CD4-positive, alpha-beta T cell treated with Interferon alpha-2 for 1 hour (primary cell): ENCODE measurements around the gene ERBB4.
"Not testable (repeated sequence)": the region's sequence is repeated elsewhere in the genome, so short reads cannot be mapped to it uniquely, and the experiment has no call there.

Source experiments
- DNase-seq, 2 donors: peaks; one replicate each; pipeline ENCODE4 v3.0.0-alpha.2; 2020 to 2022

ERBB4 gene

DNA sequence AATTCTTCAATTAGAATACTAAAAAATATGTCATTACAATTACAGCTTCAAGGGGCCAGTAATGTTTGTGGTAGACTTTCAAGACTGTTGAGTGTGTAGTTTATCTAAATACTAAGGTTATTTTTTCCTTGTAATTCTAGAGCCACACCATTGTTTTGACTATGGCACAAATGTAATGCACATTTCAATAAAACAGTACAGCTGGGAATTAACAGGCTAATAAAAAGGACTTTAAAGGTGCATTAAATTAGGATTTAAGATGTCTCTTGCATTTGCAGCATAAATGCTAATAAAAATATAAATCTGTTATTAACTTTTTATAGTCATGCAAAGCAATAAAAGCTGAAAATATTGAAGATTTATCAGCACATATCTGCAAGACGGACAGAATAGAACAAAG, 344.8 kb downstream of the ERBB4 start:
- no peak for DNase-seq

DNA sequence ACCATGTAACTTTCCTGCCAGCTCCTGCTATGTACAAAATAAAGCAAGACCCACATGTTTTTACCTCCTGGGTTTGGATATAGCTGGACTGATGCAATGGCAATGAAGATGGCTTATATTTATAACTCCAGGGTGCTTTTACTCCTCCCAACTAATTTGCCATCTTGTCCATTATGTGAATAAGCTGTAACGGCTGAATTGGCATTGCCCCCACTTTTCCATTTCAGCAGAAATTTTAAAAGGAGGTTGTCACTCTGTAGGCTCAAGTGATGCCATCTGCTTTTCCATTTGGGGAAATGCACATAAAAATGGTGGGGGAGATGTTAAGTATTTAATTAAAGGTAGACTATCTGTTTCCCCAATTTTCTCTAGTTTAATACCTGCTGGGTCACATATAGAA, 345.5 kb downstream of the ERBB4 start:
- no peak for DNase-seq

DNA sequence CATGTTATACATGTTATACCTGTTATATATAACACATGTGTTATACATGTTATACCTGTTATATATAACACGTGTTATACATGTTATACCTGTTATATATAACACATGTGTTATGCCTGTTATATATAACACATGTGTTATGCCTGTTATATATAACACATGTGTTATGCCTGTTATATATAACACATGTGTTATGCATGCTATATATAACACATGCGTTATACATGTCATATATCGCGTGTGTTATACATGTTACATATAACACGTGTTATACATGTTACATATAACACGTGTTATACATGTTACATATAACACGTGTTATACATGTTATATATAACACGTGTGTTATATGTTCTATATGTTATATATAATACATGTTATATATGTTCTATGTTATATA, 347.2 kb downstream of the ERBB4 start:
- DNase-seq: not testable (repeated sequence)

DNA sequence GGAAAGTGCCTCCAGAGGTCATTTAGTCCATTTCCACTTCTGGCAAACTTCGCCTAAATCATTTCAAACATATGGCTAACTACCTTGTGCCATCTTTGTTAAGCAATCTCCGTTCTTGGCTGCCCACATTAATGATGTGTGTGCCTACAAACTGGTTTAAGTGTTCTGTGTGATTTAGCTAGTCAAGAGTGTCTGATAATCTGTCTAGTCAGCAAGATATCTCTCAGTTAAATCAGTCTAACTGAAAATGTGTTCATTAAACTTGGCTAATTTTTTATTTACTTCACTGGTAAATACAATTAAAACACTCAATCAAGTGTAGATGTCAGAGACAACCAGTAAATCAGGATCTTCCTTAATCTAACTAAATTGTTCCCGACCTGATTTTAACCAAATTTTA, 352.4 kb downstream of the ERBB4 start:
- no peak for DNase-seq

DNA sequence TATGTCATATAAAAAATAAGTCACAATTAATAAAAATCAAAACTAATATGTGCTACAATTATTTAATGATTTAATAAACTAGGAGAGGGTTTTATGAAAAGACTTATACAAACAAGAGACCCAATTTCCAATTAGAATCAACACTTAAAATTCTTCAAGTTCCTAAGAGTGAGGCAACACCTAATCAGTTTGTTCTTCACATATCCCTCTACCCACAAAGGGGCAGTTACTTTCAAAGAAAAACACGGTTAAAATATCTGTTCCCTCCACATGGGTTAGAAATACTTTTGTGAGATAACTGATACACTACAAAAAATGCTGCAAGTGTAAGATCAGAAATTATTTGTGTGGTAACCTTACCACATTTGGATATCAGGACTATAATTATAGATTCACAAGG, 357.0 kb downstream of the ERBB4 start:
- DNase-seq: no peak

DNA sequence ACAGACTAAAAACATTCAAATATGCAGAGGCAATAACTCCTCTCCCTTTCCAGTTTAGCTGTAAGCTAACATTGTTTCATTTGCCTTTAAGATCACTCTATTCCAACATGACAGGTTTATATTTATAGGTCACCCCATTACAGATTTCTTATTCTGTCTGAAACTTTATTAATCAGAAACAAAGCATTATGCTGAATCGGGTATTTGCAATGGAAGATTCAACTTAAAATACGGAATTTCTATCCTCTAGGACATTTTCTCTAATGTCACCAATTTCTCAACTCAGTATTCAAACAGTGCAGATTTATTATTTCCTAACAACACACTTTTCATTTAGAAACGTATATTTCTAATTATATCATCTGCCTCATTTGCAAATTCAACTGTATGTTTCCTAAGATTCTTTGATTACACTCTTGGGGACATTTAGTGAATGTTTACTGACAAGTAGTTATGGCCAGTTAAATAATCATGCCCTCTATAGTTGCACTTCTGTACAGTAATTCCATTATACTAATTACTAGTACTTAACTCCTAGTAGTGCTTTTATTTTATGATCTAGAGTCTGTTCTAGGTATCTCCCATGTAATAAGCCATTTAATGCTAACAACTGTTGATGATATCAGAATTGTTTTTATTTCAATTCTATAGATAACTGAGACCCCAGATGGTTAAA, 358.1 kb downstream of the ERBB4 start:
- no peak for DNase-seq

DNA sequence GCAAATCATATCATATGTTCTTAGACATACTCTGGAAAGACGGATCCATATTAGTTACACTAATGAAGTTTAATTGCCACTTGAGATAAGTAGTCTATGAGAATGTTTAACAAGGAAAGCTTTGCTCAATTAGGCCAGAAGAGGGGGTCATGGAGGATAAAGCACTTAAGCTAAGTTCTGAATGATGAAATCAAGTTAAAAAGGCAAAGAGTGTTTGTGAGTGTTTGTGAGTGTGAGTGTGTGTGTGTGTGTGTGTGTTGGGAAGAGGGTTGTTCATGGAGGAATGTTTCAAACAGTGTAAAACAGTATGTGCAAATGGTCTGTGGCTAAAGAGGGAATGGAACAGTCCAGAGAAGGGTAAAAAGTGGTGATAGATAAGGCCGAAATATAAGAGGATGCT, 360.9 kb downstream of the ERBB4 start:
- DNase-seq: no peak

DNA sequence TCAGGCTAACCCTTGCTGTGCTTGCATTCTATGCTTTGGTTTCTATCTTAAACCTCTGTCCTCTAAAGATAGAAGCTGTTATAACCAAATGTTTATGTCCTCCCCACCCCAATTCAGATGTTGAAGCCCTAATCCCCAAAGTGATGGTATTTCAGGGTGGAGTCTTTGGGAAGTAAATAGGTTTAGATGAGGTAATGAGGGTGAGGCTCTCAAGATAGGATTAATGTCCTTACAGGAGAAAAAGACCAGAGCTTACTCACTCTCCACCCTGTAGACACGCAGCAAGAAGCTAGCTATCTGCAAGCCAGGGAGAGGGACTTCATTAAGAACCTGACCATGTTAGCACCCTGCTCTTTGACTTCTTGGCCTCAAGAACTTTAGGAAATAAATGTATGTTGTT, 362.5 kb downstream of the ERBB4 start:
- DNase-seq: no peak

DNA sequence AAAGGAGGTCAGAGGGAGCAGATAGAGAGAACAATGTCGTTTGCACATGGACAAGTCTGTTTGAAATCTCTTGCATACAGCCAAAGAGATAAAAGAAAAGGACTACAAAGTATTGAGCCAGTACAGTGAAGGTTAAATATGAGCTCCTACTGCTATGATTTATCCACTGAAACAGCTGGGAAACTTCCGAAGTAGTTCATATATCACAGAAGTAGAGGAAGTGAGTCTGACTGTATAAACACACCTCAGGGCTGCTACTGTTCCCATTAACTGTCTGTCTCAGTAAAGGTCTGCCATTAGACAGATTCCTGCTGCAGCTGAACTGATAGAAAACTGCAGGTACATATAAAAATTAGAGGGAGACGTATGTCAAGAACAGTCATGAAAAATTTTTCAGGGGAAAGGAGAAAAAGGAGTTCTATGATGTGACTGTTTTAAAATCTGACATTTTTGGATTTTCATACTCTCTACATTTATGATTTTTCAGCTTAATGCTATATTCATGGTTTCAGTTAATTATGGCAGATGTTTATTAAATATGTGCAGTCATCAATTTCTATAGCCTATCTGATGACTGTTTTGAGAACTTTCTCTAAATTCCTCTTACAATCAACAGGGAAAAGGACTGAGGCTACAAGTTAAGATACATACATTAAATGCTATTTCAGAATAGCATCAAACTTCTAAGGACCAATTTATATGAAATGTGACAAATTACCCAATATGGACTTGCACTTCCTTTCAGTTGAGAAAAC, 364.7 kb downstream of the ERBB4 start:
- DNase-seq: no peak

DNA sequence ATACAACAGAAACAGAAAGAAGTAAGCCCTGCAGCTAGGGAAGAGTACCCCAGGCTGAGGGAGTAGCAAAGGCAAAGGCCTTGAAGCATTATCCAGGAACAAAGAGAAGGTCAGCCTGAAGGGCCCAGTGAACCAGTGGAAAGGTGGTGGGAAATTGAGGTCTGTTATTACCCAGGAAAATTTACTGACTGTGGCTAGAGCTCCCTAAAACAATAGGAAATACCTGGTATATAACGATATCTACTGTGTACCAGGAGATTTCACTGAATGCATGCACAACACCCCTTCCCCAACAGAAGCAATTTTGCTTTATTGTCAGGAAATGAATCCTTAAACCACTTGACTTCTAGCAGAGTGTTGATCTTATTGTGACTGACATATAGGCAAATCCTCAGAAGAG, 365.3 kb downstream of the ERBB4 start:
- no peak for DNase-seq

DNA sequence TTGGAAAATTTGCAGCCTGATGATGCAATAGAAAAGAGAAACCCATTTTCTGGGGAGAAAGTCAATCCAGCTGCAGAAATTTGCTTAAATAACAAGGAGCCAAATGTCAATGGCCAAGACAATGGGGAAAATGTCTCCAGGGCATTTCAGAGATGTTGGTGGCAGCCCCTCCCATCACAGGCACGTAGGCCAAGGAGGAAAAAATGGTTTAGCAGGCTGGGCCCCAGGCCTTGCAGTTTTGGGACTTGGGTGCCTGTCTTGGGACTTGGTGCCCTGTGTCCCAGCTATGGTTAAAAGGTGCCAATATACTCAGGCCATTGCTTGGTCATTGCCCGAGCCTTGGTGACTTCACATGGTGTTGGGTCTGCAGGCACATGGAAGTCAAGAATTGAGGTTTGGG, 368.2 kb downstream of the ERBB4 start:
- DNase-seq: no peak

DNA sequence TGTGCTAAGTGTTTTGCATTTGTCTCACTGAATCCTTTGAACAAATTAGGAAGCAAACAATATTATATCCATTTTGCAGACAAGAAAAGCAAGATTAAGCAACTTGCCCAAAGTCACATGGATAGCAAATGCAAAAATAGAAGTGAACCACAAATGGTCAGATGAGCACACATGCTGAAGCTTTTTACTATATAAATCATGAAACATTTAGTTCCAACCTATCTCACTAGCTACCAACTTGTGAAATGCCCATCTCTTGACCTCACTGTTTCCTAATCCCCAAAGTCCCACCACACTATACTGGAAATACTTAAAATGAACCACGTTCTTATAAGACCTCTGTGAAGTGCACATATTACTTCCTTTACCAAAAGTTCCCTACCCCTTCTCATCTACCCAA, 380.5 kb downstream of the ERBB4 start:
- DNase-seq: no peak

DNA sequence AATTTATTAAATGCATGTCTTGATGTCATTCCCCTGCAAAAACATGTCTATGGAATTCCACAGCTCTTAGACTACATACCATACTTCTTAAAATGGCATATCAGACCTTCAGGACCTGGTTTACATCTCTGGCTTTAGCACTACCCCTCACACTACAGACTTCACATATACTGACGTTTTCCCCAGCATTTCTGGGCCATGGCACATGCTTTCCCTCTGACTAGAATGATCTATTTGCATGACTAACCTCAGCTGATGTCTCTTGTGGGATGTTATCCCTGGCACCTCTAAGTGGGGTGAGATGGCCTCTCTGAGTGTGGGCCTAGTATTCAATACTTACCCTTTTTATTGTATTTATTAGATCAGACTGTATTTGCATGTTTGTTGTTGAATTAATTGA, 381.6 kb downstream of the ERBB4 start:
- no peak for DNase-seq

DNA sequence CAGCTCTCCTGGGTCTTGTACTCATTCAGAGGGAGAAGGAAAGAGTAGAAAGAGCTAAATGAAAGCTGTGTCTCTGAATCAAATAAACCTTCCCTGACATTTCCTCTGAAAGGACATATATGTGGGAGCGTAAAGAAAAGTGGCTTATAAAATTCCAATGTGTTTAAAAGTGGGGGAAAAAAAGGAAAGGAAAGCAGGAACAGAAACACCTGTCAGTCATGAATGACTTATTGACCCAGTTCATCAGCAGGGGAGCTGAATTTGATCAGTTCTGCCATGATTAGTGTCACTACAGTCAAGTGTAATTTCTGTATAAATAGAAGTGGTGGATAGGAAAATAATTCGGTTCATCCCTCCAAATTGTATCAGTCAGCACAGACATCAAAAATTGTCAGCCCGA, 382.5 kb downstream of the ERBB4 start:
- DNase-seq: no peak

DNA sequence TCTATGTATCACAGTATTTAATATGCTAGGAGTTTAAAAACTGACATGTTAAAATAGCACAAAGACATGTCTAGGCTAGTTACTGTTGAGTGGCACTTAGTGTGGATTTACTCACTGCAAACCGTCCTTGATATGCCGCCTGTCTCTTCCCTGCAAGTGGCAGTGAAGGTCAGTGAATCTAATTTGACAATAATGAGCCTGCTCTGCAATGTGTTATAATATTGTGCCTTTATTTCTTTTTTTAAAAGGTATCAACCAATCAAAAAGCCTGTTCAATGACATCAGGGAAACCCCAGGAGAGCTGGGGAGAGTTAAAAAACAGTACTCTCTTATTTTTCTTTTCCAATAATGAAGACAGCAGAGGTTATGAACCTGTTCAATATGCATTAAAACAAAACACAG, 384.1 kb downstream of the ERBB4 start:
- DNase-seq: no peak

DNA sequence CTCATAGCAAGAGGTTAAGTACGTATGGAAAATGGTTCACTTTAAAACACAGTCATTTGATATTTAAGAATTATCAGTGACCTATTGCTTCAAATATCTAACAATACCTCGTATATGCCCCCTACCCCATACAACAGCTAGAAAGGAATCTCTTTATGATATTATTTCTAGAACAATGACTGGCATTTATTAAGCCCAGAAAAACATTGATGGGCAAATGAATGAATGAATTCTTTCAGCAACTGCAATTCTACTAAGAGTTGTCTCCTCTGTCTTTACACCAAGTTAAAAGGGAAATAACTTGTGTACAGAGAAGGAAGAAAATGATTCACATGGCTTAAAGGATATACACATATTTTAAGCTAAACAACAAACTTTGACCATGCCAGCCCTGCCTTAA, 384.7 kb downstream of the ERBB4 start:
- no peak for DNase-seq

DNA sequence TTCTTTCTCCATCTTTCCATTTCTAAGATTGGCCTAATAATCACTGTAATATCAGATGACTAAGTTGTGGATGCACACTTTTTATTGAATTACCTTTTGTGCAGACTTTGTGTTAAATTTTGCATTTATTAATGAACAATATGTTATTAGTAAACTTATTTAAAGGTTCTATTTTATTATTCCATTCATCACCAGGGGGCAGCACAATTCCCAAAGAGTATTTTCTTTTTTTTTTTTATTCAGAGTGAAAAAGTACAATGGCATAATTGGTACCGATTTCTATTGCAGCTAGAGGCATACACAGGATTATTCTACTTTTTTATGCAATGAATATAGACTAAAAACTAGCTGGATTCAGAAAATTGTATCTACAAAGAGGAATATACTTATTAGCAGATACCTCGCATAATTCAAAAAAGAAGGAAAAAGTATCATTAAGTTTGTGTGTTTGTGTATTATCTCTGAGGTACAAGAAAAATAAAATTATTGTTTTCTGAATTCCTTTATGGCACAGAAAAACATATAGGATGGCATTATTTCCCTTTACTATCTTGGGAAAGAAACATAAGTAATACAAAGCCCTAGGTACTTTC, 390.6 kb downstream of the ERBB4 start:
- no peak for DNase-seq

DNA sequence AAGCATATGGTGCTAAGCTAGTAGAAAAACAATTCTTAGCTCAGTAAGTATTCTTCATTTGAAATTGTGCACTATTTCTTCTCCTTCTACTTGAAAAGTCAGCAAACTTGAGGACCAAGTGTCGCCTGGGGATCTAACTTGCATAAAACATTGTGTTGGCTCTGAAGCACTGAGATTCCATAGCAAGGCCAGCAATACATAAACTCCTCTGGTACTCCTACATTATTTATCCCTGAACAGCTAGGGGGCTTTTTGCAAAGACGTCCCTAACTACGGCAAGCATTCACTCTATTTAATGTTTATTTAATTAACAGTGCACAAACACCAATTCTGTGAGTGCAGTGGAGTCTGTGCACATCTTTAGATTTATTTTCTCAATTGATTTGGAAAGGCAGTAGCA, 392.2 kb downstream of the ERBB4 start:
- DNase-seq: no peak

DNA sequence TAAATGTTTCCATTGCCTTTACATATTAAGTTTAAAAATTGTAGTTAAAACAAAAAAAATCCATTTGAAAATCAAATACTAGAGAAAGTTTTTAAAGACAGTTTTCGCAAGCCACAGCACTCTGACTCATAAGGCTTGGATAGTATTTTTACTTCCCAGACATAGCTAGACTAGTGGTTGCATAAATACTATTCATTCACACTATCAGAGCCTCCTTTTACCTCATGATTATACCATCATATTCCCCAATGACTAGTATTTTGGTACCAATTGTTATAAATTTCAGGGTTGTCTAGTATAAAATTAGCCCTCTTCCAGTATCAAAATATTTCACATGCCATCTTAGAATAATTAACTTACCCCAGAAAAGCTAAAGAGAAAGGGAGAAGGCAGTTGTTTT, 393.5 kb downstream of the ERBB4 start:
- no peak for DNase-seq

DNA sequence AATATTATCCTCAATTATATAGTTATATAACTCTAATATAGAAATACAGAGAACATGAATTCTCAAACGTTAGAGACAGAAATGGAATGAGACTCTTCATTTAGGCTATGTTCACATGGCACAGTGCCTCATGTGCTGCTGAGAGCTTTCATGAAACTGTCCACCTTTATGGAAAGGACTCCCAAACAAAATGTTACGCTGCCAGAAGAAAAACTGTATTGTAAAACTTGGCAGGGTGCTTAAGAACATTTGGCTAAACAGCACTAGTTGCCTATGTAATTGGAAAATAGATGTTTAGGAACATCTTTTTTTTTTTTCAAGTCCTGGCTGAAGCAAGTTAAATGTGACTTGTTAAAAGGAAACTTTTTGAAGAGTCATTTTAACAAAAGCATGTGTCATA, 396.0 kb downstream of the ERBB4 start:
- no peak for DNase-seq

DNA sequence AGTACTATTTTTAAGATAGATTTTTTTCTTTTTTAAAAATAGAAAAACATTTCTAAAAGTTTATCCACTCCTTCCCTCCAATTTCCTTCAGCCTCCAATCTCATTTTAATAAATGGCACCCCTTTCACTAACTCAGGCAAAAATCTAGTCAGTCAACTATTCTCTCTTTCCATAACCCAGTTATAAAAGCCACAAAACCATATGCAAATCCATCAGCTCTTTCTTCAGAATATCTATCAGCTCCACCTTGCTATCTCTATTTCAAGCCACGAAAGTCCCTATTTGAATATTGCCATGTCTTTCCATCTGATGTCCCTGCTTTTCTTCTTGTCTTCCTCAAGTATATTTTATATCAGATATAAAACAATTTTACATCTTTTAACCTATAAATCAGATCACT, 397.1 kb downstream of the ERBB4 start:
- no peak for DNase-seq

DNA sequence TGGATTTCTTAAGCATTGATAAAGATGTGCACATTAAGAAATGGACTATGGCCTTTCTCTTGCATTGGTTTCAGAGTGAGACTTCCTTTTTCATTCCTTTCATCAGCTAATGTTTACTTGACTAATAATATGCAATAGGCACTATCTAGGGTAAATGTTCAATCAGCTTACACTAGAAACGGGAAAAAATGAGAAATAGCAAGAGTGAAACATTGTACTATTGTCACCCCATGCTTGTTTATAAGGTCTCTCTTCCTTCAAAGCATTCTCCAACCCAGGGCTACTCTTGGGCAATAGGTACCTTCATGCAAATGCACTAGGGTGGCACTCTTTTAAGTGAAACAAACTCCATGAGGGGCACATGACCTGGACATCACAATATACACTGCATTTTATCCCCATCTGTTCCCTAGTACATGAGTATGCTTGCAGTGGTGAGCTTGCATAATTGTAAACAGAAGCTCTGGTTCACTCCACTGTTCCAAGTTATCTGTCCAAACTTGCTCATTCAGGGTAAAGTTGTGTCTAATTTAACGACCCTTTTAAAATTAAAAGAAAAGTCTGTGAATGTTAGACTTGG, 402.3 kb downstream of the ERBB4 start:
- DNase-seq: no peak

DNA sequence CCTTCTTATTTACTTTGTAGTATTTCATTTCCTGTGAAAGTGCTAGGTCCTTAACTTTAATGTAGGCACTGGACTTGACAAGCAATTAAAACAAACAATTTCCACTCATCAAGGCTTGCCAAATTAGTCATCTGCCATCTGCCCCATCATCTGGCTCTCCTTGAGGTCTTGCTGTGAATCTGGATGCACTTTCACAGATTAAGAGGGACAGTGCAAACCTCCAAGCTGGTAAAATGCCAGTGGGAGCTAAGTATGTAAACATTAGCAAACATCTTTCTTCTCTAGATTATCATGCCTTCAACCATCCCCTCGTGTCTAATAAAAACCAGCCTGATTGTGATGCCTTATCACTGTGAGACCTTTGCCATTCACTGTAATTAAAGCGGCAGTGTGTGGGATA, 402.9 kb downstream of the ERBB4 start:
- no peak for DNase-seq

DNA sequence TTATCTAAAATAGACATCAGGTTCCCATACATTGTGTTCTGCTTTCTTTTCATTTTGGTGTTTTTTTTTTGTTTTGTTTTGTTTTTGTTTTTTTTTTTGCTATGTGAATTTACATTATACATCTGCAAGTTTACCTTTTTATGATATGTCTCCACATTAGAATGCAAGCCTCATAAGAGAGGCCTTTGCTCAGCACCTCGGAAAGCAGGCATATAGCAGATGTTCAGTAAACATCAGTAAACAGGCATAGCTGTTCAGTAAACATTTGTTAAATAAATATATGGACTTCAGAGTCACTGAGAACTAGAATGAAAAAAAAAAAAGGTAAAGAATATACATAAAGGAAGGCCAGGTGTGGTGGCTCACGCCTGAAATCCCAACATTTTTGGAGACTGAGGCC, 405.3 kb downstream of the ERBB4 start:
- no peak for DNase-seq
